G401.6 (cell line): Measurements from ENCODE around the gene EPO.

Experiments
- FAIRE-seq: peaks from 2 replicates; lab custom pipeline; 2012; peaks lifted over from hg19 to GRCh38; lab: Jason Lieb, UNC

The EPO gene

GRCh38 chr7:100720279-100720670, at the start of gene EPO:
EPO (plus strand) TSS chr7:100720468; CDS start chr7:100720981, 513 bp downstream.
- no peak for FAIRE-seq

GRCh38 chr7:100671353-100672327, 48.6 kb upstream of the EPO start:
- no peak for FAIRE-seq

GRCh38 chr7:100673302-100673941, 46.8 kb upstream of the EPO start, which contains the start of gene GNB2:
GNB2 (plus strand) TSS chr7:100673740; CDS start chr7:100676266, 2,526 bp downstream.
- peak; percentile 98 for FAIRE-seq

- no peak for FAIRE-seq
Measured at GRCh38 chr7:100673942-100674410, 46.3 kb upstream of the EPO start.

- FAIRE-seq: no peak
Measured at GRCh38 chr7:100674411-100675104, 45.7 kb upstream of the EPO start.

- FAIRE-seq: no peak
Measured at GRCh38 chr7:100675105-100675451, 45.2 kb upstream of the EPO start.

- FAIRE-seq: peak; percentile 79
Measured at GRCh38 chr7:100675581-100676350, 44.5 kb upstream of the EPO start.

GRCh38 chr7:100676501-100677306, 43.6 kb upstream of the EPO start:
- FAIRE-seq: no peak

- no peak for FAIRE-seq
Measured at GRCh38 chr7:100677308-100678267, 42.7 kb upstream of the EPO start.

- FAIRE-seq: no peak
Measured at GRCh38 chr7:100678291-100678984, 41.8 kb upstream of the EPO start.

GRCh38 chr7:100679129-100679926, 40.9 kb upstream of the EPO start:
- FAIRE-seq: peak; percentile 78

- peak; percentile 96 for FAIRE-seq
Measured at GRCh38 chr7:100679927-100680575, 40.2 kb upstream of the EPO start.

- FAIRE-seq: no peak
Measured at GRCh38 chr7:100680576-100681271, 39.5 kb upstream of the EPO start.

- FAIRE-seq: no peak
Measured at GRCh38 chr7:100681491-100682227, 38.6 kb upstream of the EPO start.

GRCh38 chr7:100682228-100682741, 38.0 kb upstream of the EPO start:
- FAIRE-seq: no peak

GRCh38 chr7:100682991-100683658, 37.1 kb upstream of the EPO start:
- no peak for FAIRE-seq
